Brain pericyte (primary cell): ENCODE measurements around the gene LINGO4.
"Not testable (repeated sequence)": the region's sequence is repeated elsewhere in the genome, so short reads cannot be mapped to it uniquely, and the experiment has no call there.

Source experiments
- DNase-seq: peaks from one replicate; pipeline ENCODE4 v3.0.0-alpha.2; 2012; ENCODE audit warnings: low read depth, low spot score

Gene LINGO4

DNA sequence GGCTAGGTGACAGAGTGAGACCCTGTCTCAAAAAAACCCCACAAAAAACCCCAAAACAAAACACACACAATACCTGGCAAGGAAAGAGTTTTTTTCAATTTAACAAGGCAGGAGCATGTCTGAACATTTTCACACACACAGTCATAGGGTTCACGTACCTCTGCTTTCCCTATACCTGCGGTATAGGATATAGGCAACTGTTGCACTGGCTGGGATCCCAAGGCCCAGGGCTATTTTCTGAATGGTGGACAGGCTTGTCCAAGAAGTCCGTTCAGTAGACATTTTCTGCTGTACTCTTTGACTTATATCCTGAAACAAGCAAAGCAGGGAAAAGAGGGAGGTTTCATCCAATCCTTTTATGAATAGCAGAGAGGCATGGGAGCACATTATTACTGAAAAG lies 22.5 kb downstream of the LINGO4 start:
- DNase-seq, result no peak

DNA sequence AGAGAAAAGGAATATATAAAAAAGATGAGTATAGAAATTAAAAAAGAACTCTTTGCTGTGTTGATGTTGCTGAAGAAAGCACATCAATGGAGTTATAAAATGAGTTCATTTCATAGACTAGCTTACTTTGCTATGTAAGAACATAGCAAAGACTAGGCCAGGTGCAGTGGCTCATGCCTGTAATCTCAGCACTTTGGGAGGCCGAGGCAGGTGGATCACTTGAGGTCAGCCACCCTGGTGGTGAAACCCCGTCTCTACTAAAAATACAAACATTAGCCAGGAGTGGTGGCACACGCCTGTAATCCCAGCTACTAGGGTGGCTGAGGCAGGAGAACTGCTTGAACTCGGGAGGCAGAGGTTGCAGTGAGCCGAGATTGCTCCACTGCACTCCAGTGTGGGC lies 23.2 kb downstream of the LINGO4 start:
- not testable (repeated sequence) for DNase-seq

DNA sequence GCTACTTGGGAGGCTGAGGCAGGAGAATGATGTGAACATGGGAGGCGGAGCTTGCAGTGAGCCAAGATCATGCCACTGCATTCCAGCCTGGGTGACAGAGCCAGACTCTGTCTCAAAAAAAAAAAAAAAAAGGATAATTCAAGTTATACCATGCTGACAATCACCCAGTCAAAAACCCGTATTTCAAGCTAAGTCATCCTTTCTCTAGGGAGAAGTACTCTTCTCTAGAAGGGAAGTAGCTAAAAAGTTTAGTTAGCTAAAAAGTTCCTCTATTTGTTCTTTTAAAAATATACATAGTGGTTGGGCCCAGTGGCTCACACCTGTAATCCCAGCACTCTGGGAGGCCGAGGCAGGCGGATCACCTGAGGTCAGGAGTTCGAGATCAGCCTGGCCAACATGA lies 24.5 kb downstream of the LINGO4 start:
- not testable (repeated sequence) for DNase-seq

DNA sequence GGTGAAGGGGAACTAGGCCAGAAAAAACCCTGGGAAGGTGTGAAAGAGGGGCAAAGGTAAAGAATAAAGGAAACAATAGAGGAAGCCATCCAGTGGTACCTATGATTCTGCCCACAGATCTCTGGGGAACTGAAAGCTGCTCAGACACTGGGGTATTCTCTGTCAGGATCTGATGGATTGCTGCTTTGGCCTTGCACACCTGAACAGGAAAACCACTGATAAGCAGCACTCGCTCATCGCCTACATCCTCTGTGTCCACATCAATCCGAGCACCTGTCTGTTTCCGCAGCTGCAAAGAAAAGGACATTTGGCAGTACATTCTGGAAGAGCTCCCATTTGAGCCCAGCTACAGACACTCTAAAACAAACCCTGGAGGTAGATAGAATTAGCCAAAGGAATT lies 25.4 kb downstream of the LINGO4 start:
- DNase-seq, result no peak

DNA sequence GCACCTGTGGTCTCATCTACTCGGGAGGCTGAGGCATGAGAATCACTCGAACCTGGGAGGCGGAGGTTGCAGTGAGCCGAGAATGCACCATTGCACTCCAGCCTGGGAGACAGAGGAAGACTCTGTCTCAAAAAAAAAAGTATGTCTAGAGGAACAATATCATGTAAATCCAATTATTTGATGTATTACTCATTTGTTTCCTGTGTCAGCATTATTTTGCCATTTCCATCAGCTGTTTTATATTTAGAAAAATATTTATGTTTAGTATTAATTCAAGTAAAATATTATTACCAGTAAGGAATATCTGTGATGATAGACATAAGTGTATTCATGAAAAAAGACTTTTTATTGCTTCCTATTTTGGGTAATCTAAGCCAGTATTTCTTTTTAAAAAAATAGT lies 27.9 kb downstream of the LINGO4 start:
- DNase-seq, result no peak

DNA sequence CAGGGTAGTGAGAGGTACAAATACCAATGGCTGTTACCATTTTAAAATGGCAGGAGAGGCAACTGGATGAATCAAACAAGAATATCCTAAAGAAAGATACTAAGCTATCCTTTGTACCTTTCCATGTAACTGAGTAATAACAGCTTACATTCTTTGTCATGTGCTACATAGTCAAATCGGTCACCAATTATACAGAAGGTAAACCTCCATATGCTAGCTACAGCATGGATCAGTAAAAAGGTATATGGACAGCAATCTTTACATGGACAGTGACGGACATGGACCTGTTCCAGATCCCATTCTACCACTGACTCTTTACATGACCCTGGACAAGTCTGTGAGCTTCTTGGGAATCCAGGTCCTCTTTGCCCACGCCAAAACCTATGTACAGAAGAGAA lies 28.6 kb downstream of the LINGO4 start:
- DNase-seq, result no peak

DNA sequence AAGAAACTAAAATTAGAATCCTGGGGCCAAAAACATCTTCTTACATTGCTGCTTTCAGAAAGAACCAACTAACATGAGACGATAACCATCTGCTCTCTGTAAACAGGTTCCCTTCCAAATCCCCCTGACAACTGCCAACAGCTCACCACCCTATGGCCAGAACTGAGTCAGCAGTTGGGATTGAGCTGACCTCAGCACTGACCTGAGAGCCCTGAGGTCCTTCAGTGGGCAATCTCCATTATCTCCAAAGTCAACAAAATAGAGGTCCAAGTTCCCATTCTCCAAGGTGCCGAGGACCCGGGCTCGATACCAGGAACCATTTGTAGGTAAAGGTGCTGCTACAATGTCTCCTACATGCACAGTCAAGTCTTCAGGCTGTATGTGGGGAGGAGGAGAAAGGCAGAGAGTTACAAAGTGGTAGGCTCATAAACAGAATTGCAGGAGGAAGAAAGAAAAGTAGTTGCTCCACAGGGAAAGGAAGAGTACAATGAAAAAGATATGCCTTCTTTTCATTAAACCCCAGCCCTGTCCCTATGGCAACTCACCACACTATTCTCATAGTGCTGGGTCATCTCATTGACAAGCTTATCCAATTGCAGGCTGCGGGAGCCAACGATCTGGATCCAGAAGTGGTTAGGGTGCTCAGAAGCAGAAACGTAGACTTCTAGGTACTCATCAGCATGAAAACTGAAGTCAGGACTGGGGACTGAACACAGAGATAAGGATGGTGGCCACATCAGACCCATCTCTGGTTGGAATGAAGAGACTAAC lies 29.1 kb downstream of the LINGO4 start:
- DNase-seq, result no peak

DNA sequence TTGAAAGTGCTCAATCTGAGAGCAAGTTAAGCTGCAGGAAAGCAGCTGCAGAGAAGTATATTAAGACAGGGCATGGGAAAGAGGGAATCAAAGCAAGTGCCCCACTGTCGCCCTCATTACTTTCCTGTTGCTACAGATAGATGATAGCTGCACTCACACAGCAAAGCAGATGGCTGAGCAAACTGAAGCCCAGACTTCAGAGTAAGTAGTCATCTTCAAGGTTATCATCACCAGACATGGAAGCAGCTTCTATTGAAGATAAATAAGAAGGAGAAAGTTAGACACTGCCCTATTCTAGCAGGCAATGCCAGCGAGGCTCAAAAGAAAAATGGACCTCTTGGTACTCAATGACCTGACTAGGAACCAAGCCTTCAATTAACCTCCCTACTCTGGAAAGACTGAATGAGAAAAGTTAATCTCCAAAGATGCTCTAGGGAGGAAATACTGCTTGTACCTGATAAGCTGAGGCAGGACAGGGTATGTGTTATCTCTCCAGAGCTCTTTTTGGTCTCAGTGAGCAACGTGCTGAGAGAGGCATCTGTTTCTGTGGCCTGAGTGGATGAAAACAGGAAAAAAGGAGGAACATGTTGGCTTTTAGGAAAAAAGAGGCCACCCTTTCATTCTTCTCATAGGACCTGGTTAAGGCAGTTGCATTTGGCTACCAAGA lies 30.8 kb downstream of the LINGO4 start:
- no peak for DNase-seq

DNA sequence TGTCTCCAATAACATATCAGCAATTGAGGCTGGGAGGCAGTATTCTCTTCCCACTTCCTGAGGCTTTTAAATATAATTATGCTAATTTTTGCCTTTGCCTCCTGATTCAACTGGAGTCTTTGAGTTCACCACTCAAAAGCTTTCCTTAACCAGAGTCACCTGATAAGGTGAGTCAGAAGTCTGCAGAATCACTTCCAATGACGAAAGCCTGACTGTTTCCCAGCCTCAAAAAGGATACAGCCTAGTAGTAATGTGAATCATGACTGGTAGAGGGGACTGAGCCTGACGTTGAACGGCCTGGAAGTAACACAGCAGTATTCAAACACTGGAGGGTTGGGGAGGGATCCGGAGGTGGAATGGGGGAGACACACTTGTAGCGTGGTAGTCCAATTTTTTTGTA lies 31.5 kb downstream of the LINGO4 start:
- no peak for DNase-seq

DNA sequence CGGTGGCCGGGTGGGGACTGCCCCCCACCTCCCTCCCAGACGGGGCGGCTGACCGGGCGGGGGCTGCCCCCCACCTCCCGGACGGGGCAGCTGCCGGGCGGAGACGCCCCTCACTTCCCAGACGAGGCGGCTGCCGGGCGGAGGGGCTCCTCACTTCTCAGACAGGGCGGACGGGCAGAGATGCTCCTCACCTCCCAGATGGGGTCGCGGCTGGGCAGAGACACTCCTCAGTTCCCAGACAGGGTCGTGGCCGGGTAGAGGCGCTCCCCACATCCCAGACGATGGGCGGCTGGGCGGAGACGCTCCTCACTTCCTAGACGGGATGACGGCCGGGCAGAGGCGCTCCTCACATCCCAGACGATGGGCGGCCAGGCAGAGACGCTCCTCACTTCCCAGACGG lies 35.9 kb downstream of the LINGO4 start:
- not testable (repeated sequence) for DNase-seq

DNA sequence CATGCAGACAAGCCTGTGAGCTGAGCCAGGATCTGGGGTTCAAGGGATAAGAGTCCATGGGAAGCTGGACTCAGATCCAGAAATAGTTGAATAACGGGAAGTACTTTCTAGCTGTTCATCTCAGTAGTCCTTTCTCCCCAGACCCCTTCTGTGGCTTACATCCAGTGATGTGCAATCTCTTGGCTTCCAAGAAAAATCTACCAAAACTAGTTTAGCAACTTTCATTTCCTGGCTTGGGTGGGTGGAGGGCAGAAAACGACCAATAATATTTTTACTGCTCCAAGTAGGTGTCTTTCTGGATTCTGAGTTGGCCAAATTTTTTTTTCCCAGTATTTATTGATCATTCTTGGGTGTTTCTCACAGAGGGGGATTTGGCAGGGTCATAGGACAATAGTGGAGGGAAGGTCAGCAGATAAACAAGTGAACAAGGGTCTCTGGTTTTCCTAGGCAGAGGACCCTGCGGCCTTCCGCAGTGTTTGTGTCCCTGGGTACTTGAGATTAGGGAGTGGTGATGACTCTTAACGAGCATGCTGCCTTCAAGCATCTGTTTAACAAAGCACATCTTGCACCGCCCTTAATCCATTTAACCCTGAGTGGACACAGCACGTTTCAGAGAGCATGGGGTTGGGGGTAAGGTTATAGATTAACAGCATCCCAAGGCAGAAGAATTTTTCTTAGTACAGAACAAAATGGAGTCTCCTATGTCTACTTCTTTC lies 36.7 kb downstream of the LINGO4 start:
- not testable (repeated sequence) for DNase-seq

DNA sequence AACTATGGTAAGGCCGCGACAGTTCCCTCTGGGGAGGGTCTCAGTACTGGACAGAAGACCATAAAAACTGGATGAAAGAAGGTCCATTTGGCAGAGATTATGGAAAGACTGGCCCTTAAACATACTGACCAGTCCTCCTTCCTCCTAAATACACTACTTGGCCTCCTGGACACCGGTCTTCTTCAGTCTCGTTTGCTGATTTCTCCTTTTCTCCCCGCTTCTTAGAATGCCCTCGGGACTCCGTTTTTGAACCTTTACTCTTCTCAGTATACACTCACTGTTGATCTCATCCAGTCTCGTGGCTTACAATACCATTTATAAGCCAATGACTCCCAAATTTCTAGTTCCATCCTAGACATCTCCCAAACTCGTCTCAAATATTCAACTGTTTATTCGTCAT lies 41.2 kb downstream of the LINGO4 start:
- no peak for DNase-seq

DNA sequence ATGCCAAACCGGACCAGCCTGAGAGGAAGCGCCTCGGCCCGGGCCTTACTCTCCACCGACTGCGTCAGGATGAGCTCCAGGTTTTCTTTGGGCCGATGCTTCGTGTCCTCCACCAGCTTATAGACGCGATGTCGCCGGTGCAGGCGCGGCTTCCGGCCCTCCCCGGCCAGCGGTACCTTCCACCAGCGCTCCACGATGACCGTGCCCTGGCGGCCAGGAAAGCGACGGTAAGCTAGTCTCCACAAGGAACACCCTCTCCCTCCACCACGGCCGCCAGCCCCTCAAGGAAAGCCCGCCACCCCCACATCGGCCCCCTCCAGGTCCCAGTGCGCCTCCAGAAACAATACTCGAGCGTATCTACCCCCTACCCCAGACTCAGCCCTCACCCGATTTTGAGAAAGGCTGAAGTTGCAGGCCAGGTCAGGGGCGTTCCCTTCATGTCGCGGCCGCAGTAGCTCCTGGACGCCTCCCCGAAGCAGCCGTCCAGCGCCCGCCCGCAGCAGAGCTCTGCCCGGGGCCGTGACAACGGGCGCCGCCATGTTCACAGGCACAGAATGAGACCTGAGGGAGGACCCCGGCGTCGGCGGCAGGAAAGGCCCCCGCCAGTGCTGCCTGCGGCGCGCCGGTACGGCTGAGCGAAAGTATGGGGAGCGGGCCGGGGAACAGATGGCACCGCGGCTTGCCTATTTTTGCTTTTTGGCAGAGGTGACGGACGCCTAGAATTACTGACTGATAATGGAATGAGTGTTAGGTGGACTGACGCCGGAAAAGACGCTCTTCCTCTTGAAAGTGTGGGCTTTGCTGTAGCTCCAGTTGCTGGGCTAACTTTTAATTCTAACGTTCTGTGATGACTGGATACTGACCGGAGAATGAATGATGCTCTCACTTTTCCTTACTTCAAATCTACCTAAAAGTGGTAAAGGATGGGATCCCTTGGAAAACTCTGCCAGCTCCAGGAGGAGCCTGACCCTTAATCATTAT lies 42.0 kb downstream of the LINGO4 start, which contains the start of gene MRPL9:
TSS of gene MRPL9 (minus strand) at position 556 of the 981 bp plus-strand sequence. CDS start at position 539, 17 bp downstream.
- peak; percentile 12 for DNase-seq

DNA sequence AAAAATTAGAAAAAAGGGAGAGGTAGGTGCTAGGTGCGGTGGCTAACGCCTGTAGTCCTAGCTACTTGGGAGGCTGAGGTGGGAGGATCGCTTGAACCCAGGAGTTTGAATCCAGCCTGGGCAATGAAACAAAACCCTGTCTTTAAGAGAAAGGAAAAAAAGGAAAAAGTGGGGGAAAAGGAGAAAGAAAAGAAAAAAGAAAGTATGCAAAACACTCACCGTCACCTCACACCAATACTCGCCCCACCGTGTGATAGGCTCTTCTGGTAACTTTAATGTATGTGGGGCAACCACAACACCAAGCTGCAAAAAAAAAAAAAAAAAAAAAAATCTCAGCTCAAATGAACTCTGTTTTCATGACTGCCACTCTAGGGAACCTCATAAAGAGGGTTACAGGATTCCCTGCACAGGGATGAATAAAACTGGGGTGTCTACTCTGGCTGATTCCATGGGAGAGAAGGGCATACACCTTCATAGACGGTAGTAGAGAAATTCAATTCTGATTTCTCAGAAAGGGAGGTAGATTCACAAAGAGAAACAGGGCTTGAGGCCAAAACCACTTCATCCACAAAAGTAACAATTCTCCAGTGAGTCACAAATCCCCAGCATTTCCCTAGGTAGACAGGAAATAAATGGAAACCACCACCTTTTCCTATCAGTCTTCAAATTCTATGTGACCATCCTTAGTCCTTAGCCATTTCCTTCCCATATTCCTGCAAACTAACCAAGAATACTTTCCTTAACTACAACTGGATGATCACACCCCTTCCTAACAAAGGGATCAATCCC lies 44.4 kb downstream of the LINGO4 start:
- no peak for DNase-seq

DNA sequence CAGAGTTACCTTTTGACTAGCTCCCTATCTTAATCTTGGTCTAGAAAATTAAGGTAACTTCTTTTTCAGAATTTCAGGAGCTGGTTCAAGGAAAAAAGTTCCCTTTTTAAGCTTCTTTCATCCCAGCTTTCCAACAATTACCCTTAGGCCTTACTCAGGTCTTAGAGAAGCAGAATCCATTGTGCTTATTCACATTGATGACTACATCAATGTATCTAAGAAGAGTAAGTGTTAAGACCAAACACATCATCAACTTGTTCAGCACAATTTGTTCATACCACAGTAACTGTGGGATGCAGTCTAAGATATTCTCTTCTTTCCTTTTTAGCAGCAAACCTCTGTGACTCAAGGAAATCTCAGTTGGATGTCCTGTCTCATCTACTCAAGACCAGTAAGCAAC lies 46.0 kb downstream of the LINGO4 start:
- DNase-seq, result no peak

DNA sequence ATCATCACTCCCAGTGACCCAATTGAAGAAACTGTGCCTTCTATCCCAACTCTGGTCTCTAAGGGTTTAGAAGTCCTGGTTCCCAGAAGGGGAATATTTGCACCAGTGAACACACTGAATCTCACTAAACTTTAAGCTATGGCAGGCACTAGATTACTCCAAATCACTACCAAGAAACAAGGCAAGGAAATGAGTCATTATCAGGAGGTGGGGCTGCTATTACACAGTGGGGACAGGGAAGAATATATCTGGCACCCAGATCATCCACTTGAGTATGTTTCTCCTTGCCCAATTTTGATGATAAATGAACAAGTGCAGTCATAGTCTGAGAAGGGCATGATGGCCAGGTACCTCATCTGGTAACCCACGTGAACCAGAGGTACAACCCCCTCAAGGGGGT lies 48.9 kb downstream of the LINGO4 start:
- DNase-seq, result no peak
